ENCODE data around the gene NPAS3. TPM values are rescaled to one million over a fixed set of nuclear protein-coding genes. Genes with fewer than 3 reads are reported as not detected.

NPAS3 gene
- total RNA-seq, 2 experiments from 2014 or later, result not detected

- no peak overlapping the region for H3K4me3 Mint-ChIP-seq
- CTCF ChIA-PET, result no interaction called here
- H3K36me3 Mint-ChIP-seq (ENCODE audit: low read depth), result no peaks in the 10 kb centered on the region
- TF ChIP-seq, protein P1, sequence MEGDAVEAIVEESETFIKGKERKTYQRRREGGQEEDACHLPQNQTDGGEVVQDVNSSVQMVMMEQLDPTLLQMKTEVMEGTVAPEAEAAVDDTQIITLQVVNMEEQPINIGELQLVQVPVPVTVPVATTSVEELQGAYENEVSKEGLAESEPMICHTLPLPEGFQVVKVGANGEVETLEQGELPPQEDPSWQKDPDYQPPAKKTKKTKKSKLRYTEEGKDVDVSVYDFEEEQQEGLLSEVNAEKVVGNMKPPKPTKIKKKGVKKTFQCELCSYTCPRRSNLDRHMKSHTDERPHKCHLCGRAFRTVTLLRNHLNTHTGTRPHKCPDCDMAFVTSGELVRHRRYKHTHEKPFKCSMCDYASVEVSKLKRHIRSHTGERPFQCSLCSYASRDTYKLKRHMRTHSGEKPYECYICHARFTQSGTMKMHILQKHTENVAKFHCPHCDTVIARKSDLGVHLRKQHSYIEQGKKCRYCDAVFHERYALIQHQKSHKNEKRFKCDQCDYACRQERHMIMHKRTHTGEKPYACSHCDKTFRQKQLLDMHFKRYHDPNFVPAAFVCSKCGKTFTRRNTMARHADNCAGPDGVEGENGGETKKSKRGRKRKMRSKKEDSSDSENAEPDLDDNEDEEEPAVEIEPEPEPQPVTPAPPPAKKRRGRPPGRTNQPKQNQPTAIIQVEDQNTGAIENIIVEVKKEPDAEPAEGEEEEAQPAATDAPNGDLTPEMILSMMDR (IDR thresholded peaks at IDR 0.05), result no peak
- no peaks in the 10 kb centered on the region for H3K27me3 Mint-ChIP-seq
- H3K9me3 Mint-ChIP-seq, result no peaks in the 10 kb centered on the region
- POLR2A ChIA-PET, result no interaction called here
- no peaks in the 10 kb centered on the region for H3K4me1 Mint-ChIP-seq (ENCODE audit: low read depth)
- no peak overlapping the region for H3K27ac Mint-ChIP-seq
- intact Hi-C loops (cut with micrococcal nuclease), result no loop called here
- ATAC-seq (no peak), DNase-seq (no peak)
These were observed 436.5 kb downstream of the NPAS3 start for GRCh38 chr14:33375196-33375595.

GRCh38 chr14:33375786-33376185 is 437.1 kb downstream of the NPAS3 start:
- TF ChIP-seq, protein P1 (IDR thresholded peaks at IDR 0.05), result no peak
- intact Hi-C loops (cut with micrococcal nuclease), result no loop called here
- Mint-ChIP-seq H3K4me1 (ENCODE audit: low read depth) (no peaks in the 10 kb centered on the region), H3K9me3 (no peaks in the 10 kb centered on the region), H3K36me3 (ENCODE audit: low read depth) (no peaks in the 10 kb centered on the region), H3K27me3 (no peaks in the 10 kb centered on the region), H3K27ac (no peak overlapping the region), H3K4me3 (no peak overlapping the region)
- CTCF ChIA-PET, result no interaction called here
- ATAC-seq, result no peak
- no peak for DNase-seq
- POLR2A ChIA-PET, result no interaction called here

DNA sequence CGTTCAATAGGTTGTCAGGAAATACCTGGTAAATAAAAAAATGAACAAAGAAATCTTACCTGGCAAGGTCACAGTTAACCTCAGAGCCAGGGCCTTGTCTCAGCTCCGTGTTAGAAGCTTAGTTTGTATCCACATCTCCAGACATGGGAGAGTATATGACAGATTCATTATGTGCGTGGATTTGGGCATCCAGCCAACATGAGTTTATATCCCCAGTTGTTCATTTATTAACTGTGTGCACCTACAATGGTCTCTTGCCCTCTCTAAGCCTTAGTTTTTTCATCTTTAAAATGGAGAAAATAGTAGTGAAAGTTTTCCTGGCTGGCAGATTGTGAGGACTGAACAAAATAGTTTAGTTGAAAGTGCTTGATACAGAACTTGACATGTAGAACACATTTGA is 437.8 kb downstream of the NPAS3 start:
- DNase-seq (no peak), ATAC-seq (no peak)
- Mint-ChIP-seq H3K4me1 (ENCODE audit: low read depth) (no peaks in the 10 kb centered on the region), H3K27ac (no peak overlapping the region), H3K4me3 (no peak overlapping the region), H3K36me3 (ENCODE audit: low read depth) (no peaks in the 10 kb centered on the region), H3K9me3 (no peaks in the 10 kb centered on the region), H3K27me3 (no peaks in the 10 kb centered on the region)
- ChIA-PET POLR2A (no interaction called here), CTCF (no interaction called here)
- TF ChIP-seq, protein P1 (IDR thresholded peaks at IDR 0.05), result no peak
- intact Hi-C loops (cut with micrococcal nuclease), result no loop called here

- H3K27ac Mint-ChIP-seq, result no peak overlapping the region
- TF ChIP-seq, protein P1 (IDR thresholded peaks at IDR 0.05), result no peak
- ChIA-PET CTCF (no interaction called here), POLR2A (no interaction called here)
- no peaks in the 10 kb centered on the region for H3K27me3 Mint-ChIP-seq
- H3K4me1 Mint-ChIP-seq (ENCODE audit: low read depth), result no peaks in the 10 kb centered on the region
- no peaks in the 10 kb centered on the region for H3K9me3 Mint-ChIP-seq
- DNase-seq (no peak), ATAC-seq (no peak)
- H3K4me3 Mint-ChIP-seq, result no peak overlapping the region
- no peaks in the 10 kb centered on the region for H3K36me3 Mint-ChIP-seq (ENCODE audit: low read depth)
- intact Hi-C loops (cut with micrococcal nuclease), result no loop called here
These were observed 439.1 kb downstream of the NPAS3 start for GRCh38 chr14:33377596-33378390.

- POLR2A ChIA-PET, result no interaction called here
- Mint-ChIP-seq H3K36me3 (ENCODE audit: low read depth) (no peaks in the 10 kb centered on the region), H3K4me1 (ENCODE audit: low read depth) (no peaks in the 10 kb centered on the region), H3K27me3 (no peaks in the 10 kb centered on the region), H3K27ac (no peak overlapping the region), H3K4me3 (no peak overlapping the region), H3K9me3 (no peaks in the 10 kb centered on the region)
- CTCF ChIA-PET, result no interaction called here
- ATAC-seq, result no peak
- TF ChIP-seq, protein P1 (IDR thresholded peaks at IDR 0.05), result no peak
- DNase-seq, result no peak
- intact Hi-C loops (cut with micrococcal nuclease), result no loop called here
These were observed 443.0 kb downstream of the NPAS3 start for GRCh38 chr14:33381717-33382116.

Data from activated CD8-positive, alpha-beta T cell treated with anti-CD3 and anti-CD28 coated beads for 36 hours (primary cell).